Activated CD8-positive, alpha-beta memory T cell treated with anti-CD3 and anti-CD28 coated beads, Interleukin-2, amount 50 U/mL, for 24 hours (primary cell): ENCODE measurements around the gene KCNQ1.

Experiments
- DNase-seq: peaks from one replicate; pipeline ENCODE4 v3.0.0-alpha.2; 2020; ENCODE audit errors: extremely low read depth

Gene KCNQ1

DNA sequence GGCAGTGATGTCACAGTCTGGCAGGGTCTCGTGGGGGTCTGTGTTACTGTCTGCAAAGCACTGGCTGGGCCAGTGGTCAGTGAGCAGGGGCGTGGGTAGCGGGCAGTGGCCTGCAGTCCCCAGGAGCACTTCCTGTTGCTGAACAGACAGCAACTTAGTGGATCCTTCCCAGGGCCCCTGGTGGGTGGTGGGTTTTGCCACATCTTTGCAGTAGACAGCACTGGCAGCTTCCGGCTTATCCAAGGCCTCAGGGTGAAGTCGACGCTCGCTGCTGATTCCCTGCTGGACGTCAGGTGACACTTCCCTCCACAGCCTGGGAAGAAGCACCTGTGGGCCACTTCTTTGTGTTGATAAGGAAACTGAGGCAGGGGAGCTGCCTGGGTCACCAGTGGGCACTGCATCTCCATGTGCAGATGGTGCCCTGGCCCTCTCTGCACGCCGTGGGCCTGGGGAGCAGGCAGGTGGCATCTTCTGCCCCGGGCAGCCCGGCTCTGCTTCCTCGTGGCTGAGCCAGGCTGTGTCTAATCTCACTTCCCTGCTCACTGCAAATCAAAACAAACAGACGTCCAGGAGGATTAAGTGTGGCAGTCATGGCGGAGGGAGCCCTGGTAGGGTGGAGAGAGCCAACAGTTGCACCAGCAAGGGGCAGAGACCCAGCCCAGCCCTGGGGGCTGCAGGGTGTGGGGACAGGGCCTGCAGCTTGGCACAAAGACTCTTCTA lies 79.8 kb downstream of the KCNQ1 start:
- no peak for DNase-seq

DNA sequence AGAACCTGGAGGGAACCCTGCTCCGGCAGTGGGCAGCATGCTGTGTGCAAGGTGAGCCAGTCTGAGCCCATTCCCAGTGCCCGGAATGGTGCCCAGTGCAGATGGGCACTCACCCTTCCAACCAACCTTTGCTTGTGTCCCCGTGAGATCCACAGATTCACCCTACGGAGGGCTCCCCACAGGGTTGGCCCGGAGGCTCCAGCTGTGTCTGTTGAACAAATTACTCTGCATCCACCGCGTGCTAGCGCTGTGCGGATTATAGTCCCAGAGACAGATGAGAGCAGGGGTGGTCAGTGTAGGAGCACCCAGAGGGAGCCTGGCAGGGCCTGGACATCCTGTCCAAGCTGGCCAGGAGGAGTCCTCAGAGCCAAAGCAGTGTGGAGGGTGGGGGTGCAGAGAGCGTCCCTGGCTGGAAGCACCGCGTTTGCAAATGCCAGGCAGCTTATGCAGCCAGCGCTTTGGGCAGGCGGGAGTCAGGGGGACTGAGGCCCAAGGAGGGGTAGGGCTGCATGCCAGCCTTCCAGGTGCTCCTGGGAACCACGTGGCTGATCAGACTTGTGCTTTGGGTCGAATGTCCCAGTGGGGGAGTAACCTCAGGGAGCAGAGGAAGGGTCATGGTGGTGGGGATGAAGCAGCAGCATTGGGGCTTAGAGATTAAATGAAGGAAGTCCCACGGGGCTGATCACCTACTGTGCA lies 80.5 kb downstream of the KCNQ1 start:
- no peak for DNase-seq

DNA sequence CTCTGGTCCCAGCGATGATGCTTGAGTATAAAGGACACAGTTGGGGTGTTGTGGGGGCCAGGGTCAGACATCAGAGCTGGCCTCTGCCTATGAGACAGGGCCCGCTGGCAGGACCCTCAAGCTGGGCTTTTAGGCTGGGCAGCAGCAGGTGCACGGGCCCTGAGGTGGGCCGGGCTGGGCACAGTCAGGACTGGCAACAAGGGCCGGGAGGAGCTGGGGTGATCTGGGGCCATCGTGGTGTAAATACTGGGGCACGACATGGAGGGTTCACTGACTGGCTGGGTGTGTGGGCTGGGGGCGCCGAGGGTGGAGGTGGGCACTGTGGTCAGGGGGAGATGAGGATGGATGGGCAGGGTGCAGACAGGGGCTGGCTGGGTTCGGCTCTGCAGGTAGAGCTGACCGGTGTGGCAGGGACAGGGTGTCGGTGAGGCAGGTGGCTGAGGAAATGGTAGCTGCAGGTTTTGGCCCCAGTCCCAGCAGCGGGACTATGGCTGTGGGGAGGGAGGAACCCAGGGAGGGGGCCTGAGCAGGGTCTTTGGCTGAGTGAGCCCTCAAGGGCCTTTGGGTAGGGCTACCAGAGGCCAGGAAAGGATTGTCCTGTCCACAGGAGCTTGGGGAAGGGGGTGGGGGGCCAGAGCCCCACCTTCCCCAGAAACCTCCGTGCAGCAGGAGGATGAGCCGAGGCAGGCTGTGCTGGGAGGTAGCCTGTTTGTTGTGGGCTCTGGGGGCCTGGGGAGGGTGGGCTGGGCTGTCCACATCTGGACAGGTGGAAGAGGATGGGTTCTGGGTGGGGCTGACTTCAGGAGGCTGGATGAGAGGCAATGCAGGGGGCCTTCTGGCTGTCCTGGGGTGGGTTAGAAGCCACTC lies 81.4 kb downstream of the KCNQ1 start:
- no peak for DNase-seq

DNA sequence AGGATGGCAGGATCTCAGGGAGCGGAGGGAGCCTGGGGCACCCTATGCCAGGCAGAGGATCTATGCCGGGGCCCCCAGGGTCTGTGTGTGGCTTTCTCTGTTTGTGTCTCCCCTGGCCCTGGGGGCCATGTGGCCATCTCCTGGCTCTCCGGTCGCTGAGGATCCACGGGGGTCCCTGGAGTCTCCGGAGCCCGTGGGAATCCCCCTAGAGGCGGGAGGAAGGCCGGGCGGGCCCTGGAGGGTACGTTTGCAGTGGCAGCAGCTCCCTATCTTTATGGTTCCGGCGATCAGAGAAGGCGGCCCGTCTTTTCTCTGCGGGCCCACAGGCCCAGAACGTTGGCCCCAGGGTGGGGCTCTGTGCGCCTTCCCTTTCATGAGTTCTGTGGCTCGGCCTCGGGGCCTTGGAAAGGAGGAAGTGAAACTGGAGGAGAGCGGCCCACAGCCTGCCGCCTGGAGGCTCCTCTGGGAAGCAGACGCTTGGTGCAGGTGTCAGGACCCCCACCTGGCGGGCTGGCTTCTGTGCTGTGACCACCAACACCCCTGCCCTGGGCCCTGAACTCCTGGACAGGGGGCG lies 82.1 kb downstream of the KCNQ1 start:
- no peak for DNase-seq

DNA sequence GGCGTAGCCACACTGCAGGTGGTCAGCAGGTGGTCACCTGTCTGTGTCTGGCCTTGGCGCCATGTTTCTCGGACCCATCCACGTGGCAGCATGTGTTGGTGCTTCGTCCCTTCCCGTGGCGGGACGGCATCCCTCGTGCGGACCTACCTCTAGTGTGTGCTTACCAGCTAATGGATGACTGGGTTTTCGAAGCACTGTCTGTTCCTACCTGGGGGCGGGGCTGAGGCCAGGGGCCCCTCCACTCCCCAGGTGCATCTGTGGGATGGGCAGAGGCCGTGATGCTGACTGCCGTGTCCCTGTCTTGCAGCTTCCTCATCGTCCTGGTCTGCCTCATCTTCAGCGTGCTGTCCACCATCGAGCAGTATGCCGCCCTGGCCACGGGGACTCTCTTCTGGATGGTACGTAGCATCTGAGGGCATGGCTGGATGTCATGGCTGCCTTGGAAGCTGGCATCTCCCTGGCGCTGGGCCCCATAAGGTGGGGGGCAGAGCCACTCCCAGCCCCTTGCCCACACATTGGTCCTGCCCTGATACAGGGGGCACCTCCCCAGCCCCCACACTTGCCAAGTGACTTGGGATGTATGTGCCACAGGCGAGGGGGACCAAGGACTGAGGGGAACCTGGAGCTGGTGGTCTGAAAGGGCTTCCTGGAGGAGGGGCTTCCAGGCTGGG lies 82.9 kb downstream of the KCNQ1 start:
- no peak for DNase-seq

DNA sequence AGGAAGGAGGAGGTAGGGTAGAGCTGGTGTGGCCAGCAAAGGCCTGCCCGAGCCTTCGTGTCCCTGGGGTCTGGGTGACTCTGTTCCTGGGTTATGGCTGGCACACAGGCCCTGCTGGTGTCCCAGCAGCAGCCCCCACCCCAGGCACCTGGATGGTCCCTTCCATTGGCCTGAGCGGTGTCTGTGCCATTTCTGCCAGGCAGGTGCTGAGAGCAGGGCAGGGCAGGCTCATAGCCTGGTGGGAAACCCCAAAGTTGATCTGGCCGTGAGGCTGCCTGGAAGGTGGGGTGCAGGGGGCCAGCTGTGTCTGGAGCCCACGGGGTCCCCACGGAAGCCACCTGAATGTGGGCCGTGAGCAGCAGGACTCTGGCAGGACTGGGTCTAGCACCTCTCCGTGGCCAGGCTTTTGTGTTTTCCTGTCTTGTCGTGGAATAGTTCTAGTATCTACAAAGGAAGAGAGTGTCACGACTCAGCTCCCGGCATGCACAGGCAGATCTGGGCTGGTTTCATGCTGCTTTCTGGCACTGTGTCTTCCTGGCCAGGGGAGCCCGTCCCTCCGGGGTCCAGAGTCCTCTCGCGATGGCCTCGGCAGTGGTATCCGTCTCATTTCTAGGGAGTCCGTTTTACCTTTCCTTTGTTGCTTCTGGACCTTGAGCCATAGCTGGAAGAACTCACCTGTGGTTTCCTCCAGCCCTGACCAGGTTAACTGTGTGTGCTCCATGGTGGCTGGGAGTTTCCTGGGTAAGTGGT lies 83.7 kb downstream of the KCNQ1 start:
- no peak for DNase-seq

DNA sequence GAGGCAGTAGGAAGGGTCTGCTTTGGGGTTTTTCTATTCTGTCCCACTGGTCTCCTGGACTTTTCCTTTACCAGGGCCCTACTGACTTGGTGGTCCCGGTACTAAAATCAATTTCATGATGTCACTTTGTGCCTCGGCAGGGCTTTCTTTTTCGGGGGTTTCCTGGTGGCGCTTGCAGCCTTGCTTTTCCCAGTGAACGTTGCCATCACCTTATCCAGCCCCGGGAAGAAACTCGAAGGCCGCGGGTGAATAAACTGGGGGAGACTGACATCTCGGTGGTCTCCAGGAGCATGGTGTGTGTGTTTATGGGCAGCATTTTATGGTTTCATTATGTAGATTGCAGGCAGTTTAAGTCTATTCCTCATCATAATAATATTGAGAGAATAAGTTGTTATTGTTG lies 84.4 kb downstream of the KCNQ1 start:
- no peak for DNase-seq

DNA sequence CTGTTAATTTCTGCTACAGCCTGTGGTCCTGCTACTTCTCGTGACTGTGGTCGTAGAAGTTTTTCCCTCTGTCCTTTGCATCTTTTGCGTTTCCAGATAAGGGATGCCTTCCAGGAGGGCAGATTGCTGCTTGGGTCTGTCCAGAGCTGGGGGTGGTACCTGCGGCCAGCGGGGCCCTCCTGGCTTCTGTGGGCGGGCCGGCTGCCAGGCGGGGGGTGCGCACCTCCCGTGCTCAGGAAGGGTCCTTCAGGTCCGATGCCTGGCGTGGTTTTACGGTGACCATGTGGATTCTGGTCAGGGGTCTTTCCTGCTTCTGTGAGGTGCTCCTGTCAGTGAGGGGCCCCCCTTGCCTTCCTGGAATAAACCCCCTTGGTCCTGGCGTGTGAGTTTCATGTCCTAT lies 84.8 kb downstream of the KCNQ1 start:
- DNase-seq: no peak

DNA sequence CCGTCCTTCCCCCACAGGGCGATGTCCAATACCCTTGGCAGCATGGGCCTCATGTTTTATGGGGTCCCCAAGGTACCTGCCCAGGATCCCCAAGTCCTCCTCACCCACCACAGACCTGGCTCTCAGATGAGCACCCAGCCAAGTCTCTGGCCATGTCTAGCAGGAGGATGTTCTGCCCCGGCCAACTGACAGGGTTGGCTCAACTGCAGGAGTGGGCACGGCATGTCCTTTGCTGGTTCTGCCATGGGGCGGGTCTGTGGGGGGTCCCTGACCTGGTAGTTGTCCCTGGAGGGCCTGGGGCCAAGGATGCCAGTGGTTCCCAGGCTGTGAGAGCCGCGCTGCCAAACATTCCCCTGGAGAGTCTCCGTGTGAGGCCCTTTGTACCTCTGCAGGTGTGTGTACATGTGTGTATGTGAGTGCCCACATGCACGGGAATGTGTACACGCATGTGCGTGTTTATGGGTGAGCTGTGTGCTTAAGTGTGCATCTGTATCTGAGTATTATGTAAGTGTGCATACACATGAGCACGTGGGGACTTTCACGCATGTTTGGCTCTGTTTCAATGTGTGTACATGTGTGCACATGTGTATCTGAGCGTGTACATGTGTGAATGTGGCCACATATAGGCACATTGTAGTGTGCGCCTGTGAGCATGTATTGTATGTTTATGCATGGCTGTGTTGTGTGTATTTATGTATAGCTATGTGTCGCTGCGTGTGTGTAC lies 85.5 kb downstream of the KCNQ1 start:
- DNase-seq: no peak

DNA sequence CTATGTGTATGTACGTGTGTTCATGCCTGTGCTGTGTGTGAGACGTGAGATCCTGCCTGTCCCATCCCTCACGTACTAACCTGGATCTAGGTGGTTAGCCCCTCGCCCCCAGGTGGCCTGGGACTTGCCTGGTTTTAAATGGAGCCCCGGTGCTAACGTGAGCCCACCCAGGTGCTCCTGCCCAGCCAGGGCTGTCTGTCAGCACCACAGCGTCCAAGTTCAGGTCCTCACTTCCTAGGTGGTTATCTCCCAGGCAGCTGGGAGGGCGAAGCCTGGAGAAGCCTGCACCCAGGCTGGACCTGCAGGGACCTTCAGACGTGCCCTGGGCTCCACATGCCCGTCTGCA lies 86.0 kb downstream of the KCNQ1 start:
- DNase-seq: no peak

DNA sequence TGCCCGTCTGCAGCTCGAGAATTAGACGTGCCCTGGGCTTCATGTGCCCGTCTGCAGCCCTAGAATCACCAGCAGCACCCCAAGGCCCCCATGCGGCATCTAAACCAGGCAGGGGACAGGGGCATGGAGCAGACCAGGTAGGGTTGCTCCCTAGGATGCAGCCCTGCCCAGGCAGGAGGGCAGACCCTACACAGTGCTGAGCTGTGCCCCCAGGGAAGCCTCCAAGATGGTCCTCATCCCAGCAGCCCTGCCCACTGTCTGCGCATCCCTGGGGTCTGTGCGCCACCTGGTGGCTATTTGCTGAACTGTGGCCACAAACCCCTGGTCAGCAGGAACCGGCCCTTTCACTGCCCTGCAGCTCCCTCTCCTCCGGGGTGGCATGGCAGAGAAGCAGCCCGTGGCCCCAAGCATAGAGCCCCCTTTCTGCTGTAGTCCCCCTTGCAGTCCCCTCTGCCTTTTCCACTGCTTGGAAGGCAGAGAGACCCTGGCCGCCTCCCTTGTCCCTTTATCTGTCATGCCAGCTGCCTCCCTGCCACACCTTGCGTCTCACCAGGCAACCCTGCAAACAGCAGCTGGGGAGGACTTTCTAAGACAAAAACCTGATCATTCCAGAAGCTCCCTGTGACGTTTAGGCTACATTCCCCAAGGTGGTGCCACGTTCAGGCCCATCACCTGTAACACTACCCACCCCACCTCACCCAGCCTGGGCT lies 86.6 kb downstream of the KCNQ1 start:
- peak; percentile 10 for DNase-seq

DNA sequence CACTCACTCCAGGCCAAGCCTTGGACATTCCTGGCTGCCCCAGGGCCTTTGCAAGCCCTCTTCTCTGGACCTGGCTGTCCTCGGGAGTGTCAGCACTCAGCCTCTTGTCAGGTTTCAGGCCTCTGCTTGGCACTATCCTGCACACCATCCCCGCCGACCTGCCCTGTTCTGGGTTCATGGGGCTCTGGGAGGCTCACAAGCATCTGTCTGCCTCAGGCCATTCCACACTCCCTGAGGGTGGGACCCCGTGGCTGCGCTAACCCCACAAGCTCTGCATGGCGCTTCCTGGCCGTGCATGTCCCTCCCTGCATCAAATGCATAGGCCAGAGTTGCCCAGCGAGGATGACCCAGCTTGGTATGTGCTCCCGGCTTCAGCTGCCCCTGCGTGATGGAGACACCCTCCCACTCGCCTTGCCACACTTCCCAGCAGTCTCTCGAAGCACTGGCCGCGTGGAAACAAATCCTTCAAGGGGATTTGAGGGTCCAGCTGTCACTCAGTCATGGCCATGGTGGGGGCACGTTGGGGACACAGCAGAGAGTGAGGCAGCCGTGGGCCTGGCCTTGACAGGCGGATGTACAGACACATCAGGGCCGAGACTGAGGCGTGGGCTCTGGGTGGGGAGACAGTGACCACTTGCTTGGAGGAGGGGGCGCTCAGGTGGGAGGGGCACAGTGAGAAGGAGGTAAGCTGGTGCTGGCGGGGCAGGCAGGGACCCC lies 87.3 kb downstream of the KCNQ1 start:
- DNase-seq: no peak

DNA sequence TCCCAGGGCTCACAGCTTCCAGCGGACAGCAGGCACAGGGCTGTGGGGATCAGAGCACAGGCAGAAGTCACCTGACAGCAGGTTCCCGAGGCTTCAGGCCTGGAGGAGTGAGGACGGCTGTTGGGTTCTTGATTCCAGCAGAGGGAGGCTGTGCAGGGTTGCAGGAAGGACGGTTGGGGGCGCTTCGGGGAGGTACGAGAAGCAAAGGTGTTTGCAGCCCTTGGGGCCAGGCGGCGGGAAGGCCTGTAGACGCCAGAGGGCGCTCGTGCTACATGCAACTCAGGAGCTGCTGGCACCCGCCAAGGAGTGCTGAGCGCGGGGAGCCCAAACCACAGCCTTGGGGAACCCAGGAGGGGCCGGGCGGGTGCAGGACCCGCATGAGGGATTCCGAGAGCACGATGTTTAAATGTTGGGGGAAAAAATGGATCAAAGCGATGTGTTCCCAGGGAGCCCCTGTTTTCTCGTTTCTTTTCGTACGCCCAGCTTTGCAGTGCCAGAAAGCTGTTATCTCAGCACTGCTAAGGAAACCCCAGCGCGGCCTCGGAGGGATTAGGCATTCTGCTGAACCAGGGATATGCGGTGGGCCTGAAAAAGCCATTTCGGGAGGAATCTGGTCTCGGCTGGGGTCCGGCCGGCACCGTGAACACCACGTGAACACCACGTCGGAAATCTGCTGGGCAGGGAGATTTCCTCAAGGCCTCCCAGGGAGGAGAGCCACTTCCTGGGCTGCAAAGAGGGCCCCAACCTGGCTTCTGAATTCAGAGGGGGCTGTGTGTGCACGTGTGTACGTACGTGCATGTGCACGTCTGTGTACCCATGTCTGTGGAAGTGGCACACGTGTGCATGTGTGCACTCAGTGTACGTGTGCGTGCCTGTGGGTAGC lies 88.1 kb downstream of the KCNQ1 start:
- peak; percentile 83 for DNase-seq

DNA sequence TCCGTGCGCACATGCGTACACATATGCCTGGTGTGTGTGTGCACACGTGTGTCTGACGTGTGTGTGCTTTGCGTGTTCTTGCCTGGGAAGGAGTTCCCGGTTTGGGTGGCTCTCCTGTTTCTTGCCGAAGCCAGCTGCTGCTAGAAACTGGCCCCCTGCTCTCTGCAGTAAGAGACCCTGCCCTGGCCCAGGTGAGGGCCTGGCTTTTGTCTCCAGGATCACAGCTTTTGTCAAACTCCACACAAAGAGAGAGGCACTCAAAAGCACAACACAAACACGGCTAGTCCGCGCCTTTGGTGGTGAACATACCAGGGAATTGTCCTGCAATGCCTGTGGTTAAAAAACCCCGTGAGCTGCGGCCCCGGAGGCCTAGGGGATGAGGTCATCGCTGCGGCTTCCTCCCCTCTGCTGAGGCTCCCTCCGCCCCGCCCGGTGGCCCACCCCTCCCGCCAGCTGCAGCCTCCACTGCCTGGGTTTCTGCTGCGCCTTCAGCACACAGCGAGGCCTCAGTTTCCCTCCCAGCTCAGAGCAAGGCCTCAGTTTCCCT lies 88.9 kb downstream of the KCNQ1 start:
- no peak for DNase-seq

DNA sequence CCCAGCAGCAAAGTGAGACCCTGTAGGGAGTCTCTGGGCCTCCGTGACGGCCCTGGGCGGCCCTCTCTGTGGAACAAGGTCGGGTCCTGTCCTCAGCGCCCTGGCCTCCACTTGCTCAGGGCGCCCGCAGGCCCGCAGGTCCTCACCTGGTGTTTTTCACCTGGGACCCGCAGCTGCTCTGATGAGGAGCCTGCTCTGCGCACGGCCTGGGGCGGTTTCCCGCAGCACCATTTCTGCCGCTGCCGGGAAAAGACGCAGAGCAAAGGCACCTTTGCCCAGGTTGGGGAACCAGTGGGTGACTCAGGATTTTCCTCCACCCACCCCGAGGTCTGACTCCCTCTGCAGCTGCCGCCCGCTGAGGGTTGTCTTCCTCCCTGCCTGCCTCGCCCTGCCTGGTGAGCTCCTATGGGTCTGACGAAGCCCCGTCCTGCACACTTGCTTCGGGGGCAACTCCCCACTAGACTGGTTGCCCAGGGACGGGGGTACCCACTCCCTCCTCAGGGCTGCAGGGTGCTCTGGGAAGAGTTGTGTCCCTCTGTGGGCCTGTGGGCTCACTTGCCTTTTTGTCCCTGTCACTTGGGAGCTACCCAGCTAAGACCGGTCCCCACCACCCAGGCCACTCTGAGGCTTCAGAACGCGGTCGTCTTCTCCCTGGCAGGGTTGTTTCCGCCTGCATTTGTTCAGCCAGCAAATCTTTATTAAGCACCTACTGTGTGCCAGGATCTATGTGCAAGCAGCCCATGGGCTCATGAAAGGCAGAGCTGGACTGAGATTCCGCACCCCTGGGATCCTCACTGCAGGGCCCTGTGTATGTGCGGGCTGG lies 89.5 kb downstream of the KCNQ1 start:
- DNase-seq: no peak

DNA sequence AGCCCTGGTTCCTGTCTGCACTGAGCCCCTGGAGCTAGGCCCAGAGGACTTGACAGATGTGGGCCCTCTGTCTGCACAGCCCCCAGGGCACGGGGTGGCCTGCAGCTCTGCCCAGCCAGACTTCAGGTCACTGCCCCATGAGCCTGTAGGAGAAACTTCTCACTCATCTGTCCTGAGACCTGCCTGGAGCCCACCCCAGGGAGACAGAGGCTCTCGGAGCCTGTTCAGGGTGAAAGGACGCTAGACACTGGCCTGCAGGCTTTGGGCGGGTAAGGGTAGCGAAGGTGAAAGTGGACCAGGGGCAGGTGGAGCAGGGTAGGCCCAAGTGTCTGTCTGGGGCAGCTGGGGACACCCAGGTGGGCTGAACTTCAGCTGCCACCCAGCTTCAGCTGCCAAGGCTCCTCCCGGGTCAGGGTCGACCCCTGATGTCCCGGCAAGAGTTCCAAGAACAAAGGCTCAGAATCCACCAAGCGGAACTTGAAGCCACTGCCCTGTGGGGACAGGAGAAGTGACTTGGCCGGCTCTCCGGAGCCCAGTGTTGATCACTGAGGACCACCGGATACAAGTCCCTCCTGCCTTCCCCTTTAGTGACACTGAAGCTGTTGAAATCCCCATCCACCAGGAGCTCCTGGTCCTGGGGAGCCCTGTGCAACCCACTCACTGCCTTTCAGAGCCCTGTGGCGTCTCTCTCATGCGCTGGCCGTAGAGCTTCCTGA lies 90.3 kb downstream of the KCNQ1 start:
- no peak for DNase-seq
